ENCODE data around the gene TSPAN18.
A peak's percentile ranks its signal among the peaks of the same experiment; 100 is the strongest.

The TSPAN18 gene

GRCh38 chr11:44893846-44894617, 167.3 kb downstream of the TSPAN18 start (continued):
- TF ChIP-seq ZNF488 (tag by site-specific recombination; IDR thresholded peaks at IDR 0.05) (no peak), ZBTB48 (tag by site-specific recombination; IDR thresholded peaks at IDR 0.05) (peak; percentile 36; the same call in 1 of the 2 replicates), CTCF (tag by site-specific recombination; IDR thresholded peaks at IDR 0.05) (peak; percentile 76), ZNF747 (tag by site-specific recombination; IDR thresholded peaks at IDR 0.05) (no peak), KLF9 (tag by site-specific recombination; IDR thresholded peaks at IDR 0.05; ENCODE audit: low read depth) (no peak)

GRCh38 chr11:44899959-44900358, 173.2 kb downstream of the TSPAN18 start:
- ChIA-PET CTCF (interaction anchor here (1.1 to 1.8 kb wide), 3 partner anchors 11 to 339 kb away, joined by 3 to 9 read pairs (median 5); no protein-coding TSS in a partner anchor), POLR2A (no interaction called here)

GRCh38 chr11:44901120-44901633, 174.4 kb downstream of the TSPAN18 start:
- ChIA-PET CTCF (interaction anchor here (1.1 to 1.8 kb wide), 2 partner anchors 10 to 26 kb away, joined by 3 to 9 read pairs; no protein-coding TSS in a partner anchor), POLR2A (no interaction called here)
- no peak overlapping the region for H3K4me3 ChIP-seq (ENCODE audit: low read depth, low read length)
- no peaks in the 10 kb centered on the region for H3K4me1 ChIP-seq (ENCODE audit: control insufficient read depth, insufficient read depth, low read length)
- no peaks in the 10 kb centered on the region for H3K9me3 ChIP-seq (ENCODE audit: control insufficient read depth, insufficient read depth, low read depth, low read length)
- H3K27ac ChIP-seq (ENCODE audit: extremely low read depth, low read depth, low read length) = no peak overlapping the region
- TF ChIP-seq GLIS1 (tag by site-specific recombination; IDR thresholded peaks at IDR 0.05) (peak; percentile 67), ZNF544 (tag by site-specific recombination; IDR thresholded peaks at IDR 0.05) (no peak)
- H3K36me3 ChIP-seq (ENCODE audit: control insufficient read depth in 2 of 2, insufficient read depth in 1 of 2, low read length in 2 of 2) = no peaks in the 10 kb centered on the region

More at GRCh38 chr11:44899959-44900358, 173.2 kb downstream of the TSPAN18 start:
- H3K4me3 ChIP-seq (ENCODE audit: low read depth, low read length) = no peak overlapping the region
- no peaks in the 10 kb centered on the region for H3K9me3 ChIP-seq (ENCODE audit: control insufficient read depth, insufficient read depth, low read depth, low read length)
- H3K4me1 ChIP-seq (ENCODE audit: control insufficient read depth, insufficient read depth, low read length) = no peaks in the 10 kb centered on the region
- H3K36me3 ChIP-seq (ENCODE audit: control insufficient read depth in 2 of 2, insufficient read depth in 1 of 2, low read length in 2 of 2) = no peaks in the 10 kb centered on the region
- TF ChIP-seq ZNF362 (tag by site-specific recombination; IDR thresholded peaks at IDR 0.05) (no peak), CTCF (tag by site-specific recombination; IDR thresholded peaks at IDR 0.05) (no peak), EGR2 (tag by site-specific recombination; IDR thresholded peaks at IDR 0.05; ENCODE audit: low read depth) (no peak), ZNF239 (tag by site-specific recombination; IDR thresholded peaks at IDR 0.05) (no peak), KLF10 (tag by site-specific recombination; IDR thresholded peaks at IDR 0.05) (0 out of 2 replicates have a peak, but pooled peaks have one; percentile 23), SP2 (tag by site-specific recombination; IDR thresholded peaks at IDR 0.05) (peak; percentile 20; the same call in 1 of the 2 replicates), ZNF350 (tag by site-specific recombination; IDR thresholded peaks at IDR 0.05) (no peak), ZNF843 (tag by site-specific recombination; IDR thresholded peaks at IDR 0.05) (no peak)
- H3K27ac ChIP-seq (ENCODE audit: extremely low read depth, low read depth, low read length) = no peak overlapping the region
